Measurements from ENCODE around the gene SLC19A2.

SLC19A2 gene

DNA sequence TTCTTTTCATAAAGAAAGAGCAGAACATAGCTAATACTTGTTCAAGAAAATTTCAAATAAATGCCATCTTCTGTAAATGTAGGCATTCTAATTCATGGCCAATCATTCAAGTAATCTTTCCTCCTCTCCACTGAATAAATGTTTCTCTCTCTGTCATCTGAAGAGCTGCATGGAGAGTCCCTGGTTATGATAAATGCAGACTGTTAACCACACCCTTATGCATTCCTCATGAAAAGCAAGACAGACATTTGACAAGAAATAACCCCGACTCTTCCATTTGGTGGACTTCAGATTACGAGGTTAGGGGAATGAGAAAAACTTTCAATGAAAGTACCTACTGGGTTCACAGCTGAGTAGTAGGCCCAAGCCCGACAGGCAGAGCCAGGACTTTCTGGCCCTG, 44.7 kb upstream of the SLC19A2 start:
- H3K27me3 ChIP-seq (ENCODE audit: insufficient read depth, low read length, poor library complexity, severe bottlenecking): no peaks in the 10 kb centered on the region
- peaks cover 10% of the 10 kb centered on the region for H3K4me1 ChIP-seq (ENCODE audit: insufficient read depth, low read length, poor library complexity, severe bottlenecking)
- no peak for TF ChIP-seq EZH2phosphoT487 (IDR thresholded peaks at IDR 0.05; ENCODE audit: borderline replicate concordance)
- TF ChIP-seq, protein P1, sequence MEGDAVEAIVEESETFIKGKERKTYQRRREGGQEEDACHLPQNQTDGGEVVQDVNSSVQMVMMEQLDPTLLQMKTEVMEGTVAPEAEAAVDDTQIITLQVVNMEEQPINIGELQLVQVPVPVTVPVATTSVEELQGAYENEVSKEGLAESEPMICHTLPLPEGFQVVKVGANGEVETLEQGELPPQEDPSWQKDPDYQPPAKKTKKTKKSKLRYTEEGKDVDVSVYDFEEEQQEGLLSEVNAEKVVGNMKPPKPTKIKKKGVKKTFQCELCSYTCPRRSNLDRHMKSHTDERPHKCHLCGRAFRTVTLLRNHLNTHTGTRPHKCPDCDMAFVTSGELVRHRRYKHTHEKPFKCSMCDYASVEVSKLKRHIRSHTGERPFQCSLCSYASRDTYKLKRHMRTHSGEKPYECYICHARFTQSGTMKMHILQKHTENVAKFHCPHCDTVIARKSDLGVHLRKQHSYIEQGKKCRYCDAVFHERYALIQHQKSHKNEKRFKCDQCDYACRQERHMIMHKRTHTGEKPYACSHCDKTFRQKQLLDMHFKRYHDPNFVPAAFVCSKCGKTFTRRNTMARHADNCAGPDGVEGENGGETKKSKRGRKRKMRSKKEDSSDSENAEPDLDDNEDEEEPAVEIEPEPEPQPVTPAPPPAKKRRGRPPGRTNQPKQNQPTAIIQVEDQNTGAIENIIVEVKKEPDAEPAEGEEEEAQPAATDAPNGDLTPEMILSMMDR (conservative IDR thresholded peaks at IDR 0.05; ENCODE audit: low read length): no peak
- H3F3A ChIP-seq (ENCODE audit: low read depth): no peaks in the 10 kb centered on the region
- H3K4me3 ChIP-seq (ENCODE audit: low read length, poor library complexity, severe bottlenecking): no peak overlapping the region
- H4K20me1 ChIP-seq (ENCODE audit: insufficient read depth, low read length, poor library complexity, severe bottlenecking): no peaks in the 10 kb centered on the region
- H3K79me2 ChIP-seq (ENCODE audit: insufficient read depth, low read length): no peaks in the 10 kb centered on the region
- no peaks in the 10 kb centered on the region for H3K9me2 ChIP-seq (replicated peaks; ENCODE audit: low read depth, low read length)
- no peak overlapping the region for H2AFZ ChIP-seq (ENCODE audit: low read length)
- no peaks in the 10 kb centered on the region for H3K9me3 ChIP-seq (ENCODE audit: insufficient read depth, low read depth, low read length)
- H3K36me3 ChIP-seq (ENCODE audit: insufficient read depth, low read length): no peaks in the 10 kb centered on the region
- no peak overlapping the region for H3K9ac ChIP-seq (ENCODE audit: low read depth, low read length, poor library complexity, severe bottlenecking)
- H3K4me2 ChIP-seq (ENCODE audit: low read depth, low read length, poor library complexity, severe bottlenecking): no peak overlapping the region

DNA sequence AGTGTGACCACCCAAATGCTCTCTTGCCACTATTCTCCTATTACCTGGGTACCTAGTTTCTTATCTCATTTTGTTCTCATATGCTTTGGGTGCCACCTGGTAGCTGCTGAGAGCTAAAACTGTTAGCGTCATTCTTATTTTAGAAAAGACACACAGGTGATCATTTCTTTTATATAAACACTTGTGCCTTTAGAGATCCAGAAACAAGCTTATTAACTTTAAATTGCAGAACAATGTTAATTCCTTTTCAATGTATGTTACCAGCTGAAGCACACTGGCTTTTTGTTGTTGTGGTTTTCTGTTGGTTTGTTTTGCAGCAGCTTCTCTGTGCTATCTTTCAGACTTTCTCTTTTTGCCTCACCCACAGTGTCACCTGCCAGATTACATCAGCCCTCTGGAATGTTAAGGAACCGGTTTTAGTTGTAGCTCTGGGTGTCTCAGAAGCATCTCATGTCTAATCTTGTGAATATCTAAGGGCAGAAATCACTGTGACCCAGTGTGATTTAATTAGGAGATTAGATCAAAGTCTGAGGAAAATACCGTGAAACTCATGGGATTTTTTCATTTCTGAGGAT, 43.4 kb upstream of the SLC19A2 start:
- Histone ChIP-seq H3K27me3 (ENCODE audit: insufficient read depth, low read length, poor library complexity, severe bottlenecking) (no peaks in the 10 kb centered on the region), H3K79me2 (ENCODE audit: insufficient read depth, low read length) (no peaks in the 10 kb centered on the region), H3K9me2 (replicated peaks; ENCODE audit: low read depth, low read length) (no peaks in the 10 kb centered on the region), H3K36me3 (ENCODE audit: insufficient read depth, low read length) (no peaks in the 10 kb centered on the region), H3K9ac (ENCODE audit: low read depth, low read length, poor library complexity, severe bottlenecking) (no peak overlapping the region), H2AFZ (ENCODE audit: low read length) (peak overlapping the region; percentile 57), H3F3A (ENCODE audit: low read depth) (no peaks in the 10 kb centered on the region), H3K9me3 (ENCODE audit: insufficient read depth, low read depth, low read length) (no peaks in the 10 kb centered on the region), H4K20me1 (ENCODE audit: insufficient read depth, low read length, poor library complexity, severe bottlenecking) (no peaks in the 10 kb centered on the region), H3K4me1 (ENCODE audit: insufficient read depth, low read length, poor library complexity, severe bottlenecking) (peaks cover 10% of the 10 kb centered on the region), H3K4me3 (ENCODE audit: low read length, poor library complexity, severe bottlenecking) (no peak overlapping the region), H3K4me2 (ENCODE audit: low read depth, low read length, poor library complexity, severe bottlenecking) (peak overlapping the region; percentile 9)
- TF ChIP-seq, protein P1 (conservative IDR thresholded peaks at IDR 0.05; ENCODE audit: low read length): no peak
- TF ChIP-seq EZH2phosphoT487 (IDR thresholded peaks at IDR 0.05; ENCODE audit: borderline replicate concordance): no peak

DNA sequence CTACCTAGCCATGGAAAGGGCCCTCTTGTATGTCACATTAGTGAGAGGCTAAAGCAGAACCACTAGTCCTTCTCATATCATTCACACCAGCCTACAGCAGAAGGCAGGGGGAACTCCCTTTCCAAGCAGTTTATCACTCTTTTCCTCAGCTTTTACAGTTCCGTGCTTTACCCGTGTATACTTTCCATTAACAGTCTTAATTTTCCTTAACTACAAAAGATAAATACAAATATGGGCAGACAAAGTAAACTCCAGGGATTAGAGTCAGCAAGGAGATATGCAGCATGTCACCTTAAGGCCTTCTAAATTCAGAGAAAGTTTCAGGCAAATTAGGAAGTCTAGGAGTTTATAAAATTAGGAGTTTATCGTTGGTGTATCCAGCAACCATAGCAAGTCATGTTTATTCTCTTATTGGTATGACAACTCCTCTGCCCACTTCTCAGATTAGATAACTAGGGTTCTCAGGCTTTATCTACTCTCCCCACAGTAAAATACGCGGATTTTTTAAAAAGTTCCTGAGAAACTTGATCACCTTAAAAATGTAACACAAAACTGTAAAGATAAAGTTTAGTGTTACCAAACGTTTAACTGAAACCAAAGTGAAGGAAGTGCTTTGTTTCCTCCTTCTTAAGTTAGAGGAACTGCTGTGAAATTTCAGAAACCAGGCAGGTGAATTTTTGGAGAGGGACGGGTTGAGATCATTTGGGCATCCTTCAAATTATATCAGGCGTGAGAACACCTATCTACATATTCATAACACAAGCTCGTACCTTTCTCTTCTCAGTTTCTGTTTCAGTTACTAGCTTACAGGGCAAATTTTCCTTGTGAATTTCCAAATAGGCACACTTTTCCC, 42.7 kb upstream of the SLC19A2 start:
- Histone ChIP-seq H4K20me1 (ENCODE audit: insufficient read depth, low read length, poor library complexity, severe bottlenecking) (no peaks in the 10 kb centered on the region), H3K4me3 (ENCODE audit: low read length, poor library complexity, severe bottlenecking) (no peak overlapping the region), H3F3A (ENCODE audit: low read depth) (no peaks in the 10 kb centered on the region), H3K36me3 (ENCODE audit: insufficient read depth, low read length) (no peaks in the 10 kb centered on the region), H3K4me2 (ENCODE audit: low read depth, low read length, poor library complexity, severe bottlenecking) (peak overlapping the region; percentile 9), H3K79me2 (ENCODE audit: insufficient read depth, low read length) (no peaks in the 10 kb centered on the region), H3K9me3 (ENCODE audit: insufficient read depth, low read depth, low read length) (no peaks in the 10 kb centered on the region), H3K27me3 (ENCODE audit: insufficient read depth, low read length, poor library complexity, severe bottlenecking) (no peaks in the 10 kb centered on the region), H3K9ac (ENCODE audit: low read depth, low read length, poor library complexity, severe bottlenecking) (no peak overlapping the region), H3K9me2 (replicated peaks; ENCODE audit: low read depth, low read length) (no peaks in the 10 kb centered on the region), H2AFZ (ENCODE audit: low read length) (peak overlapping the region; percentile 57; the same call in 1 of the 2 replicates), H3K4me1 (ENCODE audit: insufficient read depth, low read length, poor library complexity, severe bottlenecking) (peaks cover 10% of the 10 kb centered on the region)
- TF ChIP-seq EZH2phosphoT487 (IDR thresholded peaks at IDR 0.05; ENCODE audit: borderline replicate concordance): no peak
- TF ChIP-seq, protein P1 (conservative IDR thresholded peaks at IDR 0.05; ENCODE audit: low read length): no peak

All from Loucy (cell line).